Brain pericyte (primary cell): ENCODE results near the gene ETV5.

Experiments
- DNase-seq: peaks from one replicate; pipeline ENCODE4 v3.0.0-alpha.2; 2012; ENCODE audit warnings: low read depth, low spot score

The ETV5 gene

GRCh38 chr3:186123012-186123411, 14.1 kb upstream of the ETV5 start:
- no peak for DNase-seq

GRCh38 chr3:186121968-186122367, 13.1 kb upstream of the ETV5 start:
- no peak for DNase-seq

GRCh38 chr3:186121278-186121677, 12.4 kb upstream of the ETV5 start:
- DNase-seq, result no peak

DNA sequence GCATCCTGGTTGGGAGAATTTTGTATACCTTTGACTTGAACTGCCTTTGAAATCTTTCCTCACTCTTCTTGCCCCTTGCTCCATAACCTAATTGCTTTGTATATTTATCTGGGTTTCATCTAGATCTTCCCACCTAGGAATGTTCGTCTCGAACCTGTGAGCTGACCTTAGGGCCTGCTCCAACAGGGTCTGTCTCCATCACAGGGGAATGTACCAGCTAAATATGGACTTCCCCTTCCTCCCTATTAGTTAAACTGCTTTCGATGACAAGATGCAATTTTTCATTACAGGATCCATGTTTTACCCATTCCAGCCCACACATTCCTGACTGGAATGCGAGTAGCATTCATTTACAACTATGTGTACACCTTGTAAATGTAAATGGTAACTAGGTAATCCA, 10.6 kb upstream of the ETV5 start:
- DNase-seq, result no peak

DNA sequence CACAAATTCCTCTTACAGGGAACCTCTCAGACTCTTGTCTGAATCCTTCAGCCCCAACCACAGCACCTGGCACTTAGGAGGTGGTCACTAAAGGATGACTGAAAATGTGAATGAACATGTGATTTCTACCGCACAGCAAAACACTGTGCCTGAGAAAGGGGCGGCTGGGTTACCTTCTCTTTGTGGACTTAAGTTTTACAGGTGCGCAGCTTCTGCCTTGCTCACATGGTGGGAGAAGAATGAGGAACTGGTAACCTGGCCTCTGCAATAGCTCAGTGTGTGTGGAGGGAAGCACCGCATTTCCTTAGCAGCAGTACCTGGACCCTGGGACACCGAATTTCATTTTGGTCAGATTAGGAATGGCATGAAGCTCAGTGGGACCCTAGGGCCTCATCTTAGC, 9.8 kb upstream of the ETV5 start:
- no peak for DNase-seq

- DNase-seq, result no peak
These were observed 8.7 kb upstream of the ETV5 start for GRCh38 chr3:186117521-186118134.

GRCh38 chr3:186115239-186115996, 6.5 kb upstream of the ETV5 start:
- DNase-seq, result no peak

GRCh38 chr3:186110975-186111974, 2.4 kb upstream of the ETV5 start:
- no peak for DNase-seq

- no peak for DNase-seq
These were observed 1.3 kb upstream of the ETV5 start for GRCh38 chr3:186109897-186110803.

GRCh38 chr3:186108106-186108940, 566 bp downstream of the ETV5 start:
- DNase-seq, result no peak

GRCh38 chr3:186107215-186108105, 1.4 kb downstream of the ETV5 start:
- no peak for DNase-seq

DNA sequence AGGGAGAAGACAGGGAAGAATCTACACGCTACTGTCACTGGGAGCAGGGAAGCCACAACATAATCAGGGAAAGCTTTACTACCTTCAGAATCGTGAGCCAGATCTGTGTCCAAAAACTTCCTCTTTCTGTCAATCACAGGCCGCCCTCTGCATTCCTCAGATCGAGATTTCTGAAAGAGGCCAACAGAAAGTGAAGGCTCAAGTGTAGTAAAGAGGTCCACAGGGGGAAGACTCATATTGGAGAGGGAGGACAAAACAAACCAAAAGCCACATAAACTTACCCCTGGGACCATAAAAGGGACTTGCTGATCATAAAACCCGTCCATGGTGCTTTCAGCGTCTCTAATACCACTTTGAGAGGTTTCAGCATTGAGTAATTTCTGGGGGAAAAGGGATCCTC, 3.3 kb downstream of the ETV5 start:
- DNase-seq, result no peak

DNA sequence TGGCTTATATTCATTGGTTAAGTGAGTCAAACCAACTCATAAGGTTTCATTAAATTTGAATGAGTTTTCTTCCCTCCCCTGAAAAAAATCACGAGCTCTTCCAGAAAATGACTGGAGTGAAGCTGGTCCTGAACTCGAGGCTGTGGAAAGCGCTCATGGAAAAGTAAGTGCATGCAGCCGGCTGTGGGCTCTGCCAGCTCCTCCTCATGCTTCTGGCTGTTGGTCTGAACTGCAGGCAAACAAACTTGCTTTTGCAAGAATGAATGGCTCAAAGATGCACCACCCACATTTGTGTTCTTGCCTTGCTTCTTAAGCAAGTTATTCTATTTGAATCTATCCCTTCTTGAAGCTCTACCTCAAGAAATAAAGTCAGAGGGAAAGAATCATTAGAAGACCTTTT, 6.2 kb downstream of the ETV5 start:
- DNase-seq, result no peak

DNA sequence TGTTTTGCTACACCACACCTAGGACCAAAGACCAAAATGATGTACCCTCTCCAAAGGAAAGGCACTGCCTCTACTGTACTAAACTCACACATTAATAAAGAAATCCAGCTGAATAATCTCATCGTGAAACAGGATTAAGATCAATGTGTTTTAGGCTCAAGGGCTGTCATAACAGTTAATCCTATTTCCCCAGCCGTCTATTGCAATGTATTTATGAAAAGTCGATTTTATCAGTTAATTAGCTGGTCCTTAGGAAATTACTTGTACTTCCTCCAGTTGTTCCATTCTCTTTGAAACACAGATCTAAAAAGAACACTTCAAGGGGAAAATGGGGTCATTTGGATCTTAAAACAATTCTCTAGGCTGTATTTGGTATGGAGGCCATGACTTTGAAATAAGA, 8.5 kb downstream of the ETV5 start:
- no peak for DNase-seq

- DNase-seq, result no peak
These were observed 9.7 kb downstream of the ETV5 start for GRCh38 chr3:186099178-186099577.

- no peak for DNase-seq
These were observed 10.1 kb downstream of the ETV5 start for GRCh38 chr3:186098740-186099139.

DNA sequence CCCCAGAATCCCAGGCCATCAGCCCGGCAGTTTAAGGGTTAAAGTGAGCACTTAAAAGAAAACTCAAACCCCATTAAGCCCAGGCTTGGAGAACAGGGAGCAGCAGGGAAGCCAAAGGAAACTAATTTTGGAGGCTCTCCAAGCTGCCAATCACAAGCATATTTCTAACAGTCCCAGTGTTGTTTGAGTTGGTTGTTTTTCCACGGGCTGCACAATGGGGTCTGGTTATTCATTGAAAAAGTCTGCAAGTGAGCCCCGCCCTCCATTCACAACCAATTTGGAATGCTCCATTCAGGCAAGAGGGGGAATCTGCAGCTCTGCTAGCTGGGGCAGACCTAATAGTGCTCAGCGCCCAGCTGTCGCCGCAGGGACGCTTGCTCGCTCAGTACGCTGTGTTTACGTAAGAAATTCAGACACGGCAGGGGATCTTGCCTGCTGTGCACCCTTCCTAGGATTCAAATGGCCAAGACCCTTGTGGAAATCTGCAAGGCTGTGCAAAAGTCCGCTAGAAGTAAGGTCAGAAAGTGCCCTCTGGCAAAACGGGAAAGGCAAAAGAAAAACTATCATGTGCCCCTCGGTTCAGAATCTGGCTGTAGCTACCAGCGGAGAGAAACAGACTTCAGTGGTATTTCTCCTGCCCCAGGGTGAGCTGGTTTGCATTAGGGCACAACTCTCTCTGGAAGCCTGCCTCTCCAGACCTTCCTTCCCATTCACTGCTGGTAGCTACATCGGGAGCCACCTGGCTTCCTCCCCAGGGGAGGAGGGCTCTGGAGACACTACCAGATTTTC, 11.0 kb downstream of the ETV5 start:
- peak; percentile 98 for DNase-seq

DNA sequence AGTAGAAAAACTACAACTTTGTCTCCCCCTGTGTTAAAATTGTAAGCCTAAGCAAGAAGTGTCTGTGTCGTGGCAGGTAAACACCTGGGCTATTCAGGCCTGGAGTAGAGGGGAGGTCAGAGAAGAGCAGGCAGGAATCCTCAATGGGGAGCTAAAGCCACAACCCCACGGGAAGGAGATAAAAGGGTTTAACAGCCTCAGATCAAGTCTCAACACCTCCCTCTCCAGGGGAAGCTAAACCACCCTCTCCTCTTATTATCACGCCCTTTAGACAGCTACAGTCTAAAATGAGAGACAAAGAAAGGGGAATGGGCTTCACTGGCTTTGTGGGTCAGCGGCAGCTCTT, 11.6 kb downstream of the ETV5 start:
- no peak for DNase-seq

DNA sequence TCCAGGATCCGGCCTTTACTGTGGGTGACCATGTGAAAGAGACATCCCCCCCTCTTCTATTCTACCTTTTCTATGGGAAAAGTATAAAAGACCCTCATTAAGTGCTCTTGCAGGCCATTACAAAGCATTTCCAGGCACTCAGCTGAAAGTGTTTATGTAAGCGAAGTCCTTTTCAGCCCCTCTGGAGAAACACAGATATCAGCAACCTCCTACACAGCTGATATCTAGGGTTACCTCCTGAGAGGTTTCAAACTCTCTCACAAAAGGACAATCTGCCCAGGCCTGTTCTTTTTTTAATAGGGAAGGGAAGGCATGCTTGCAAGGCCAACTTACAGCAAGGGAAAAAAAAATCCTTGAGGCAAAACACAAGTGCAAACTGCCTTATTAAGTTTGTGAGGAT, 12.6 kb downstream of the ETV5 start:
- DNase-seq, result no peak
